ENCODE data around the gene LSS.

The LSS gene

GRCh38 chr21:46228345-46229051 lies at the start of gene LSS:
LSS (minus strand) TSS chr21:46228774; CDS start chr21:46228745, 29 bp downstream.
- DNase-seq (ENCODE audit: low read depth in 2 of 2) = peak; percentile 94

GRCh38 chr21:46274797-46275390 lies 46.3 kb upstream of the LSS start:
- no peak for DNase-seq (ENCODE audit: low read depth in 2 of 2)

GRCh38 chr21:46273341-46273740 lies 44.8 kb upstream of the LSS start:
- DNase-seq (ENCODE audit: low read depth in 2 of 2) = no peak

DNA sequence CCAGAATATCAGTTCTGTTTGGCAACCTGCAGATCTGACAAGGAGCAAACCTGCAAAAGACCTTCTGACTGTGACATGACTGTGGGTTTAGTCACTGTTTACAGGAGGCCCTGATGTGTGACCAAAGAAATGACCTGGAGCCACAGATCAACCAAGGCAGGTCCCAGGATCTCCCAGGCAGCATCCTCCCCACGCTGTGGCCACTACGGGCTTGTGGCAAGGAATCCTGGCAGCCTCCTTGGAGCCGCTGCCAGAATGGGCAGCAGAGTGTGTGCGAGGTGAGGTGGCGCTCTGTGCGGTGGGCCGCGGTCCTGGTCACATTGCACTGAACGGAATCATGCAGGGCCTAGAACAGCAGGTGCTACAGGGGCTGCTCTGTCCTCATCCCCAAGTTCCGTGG lies 40.9 kb upstream of the LSS start:
- DNase-seq (ENCODE audit: low read depth in 2 of 2) = no peak

DNA sequence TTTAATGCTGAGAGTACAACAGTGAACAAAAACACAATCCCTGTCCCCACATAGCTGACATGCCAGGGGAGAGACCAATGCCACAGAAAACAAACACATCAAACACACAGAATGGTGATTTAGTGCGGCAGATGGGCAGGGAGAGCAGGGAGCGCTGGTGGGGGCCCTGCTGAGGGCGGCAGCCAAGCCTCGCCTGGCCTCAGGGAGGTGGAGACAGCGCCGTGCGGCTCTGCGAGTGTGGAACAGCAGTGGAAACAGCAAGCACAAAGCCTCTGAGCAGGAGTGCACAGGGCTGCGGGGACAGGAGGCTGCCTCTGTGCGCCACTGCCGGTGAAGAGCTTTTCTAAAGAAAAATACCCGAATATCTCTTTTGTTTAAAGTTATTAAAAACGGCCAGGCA lies 39.8 kb upstream of the LSS start:
- no peak for DNase-seq (ENCODE audit: low read depth in 2 of 2)

- no peak for DNase-seq (ENCODE audit: low read depth in 2 of 2)
These were observed 38.4 kb upstream of the LSS start for GRCh38 chr21:46266946-46267345.

GRCh38 chr21:46265736-46266525 lies 37.4 kb upstream of the LSS start:
- no peak for DNase-seq (ENCODE audit: low read depth in 2 of 2)

DNA sequence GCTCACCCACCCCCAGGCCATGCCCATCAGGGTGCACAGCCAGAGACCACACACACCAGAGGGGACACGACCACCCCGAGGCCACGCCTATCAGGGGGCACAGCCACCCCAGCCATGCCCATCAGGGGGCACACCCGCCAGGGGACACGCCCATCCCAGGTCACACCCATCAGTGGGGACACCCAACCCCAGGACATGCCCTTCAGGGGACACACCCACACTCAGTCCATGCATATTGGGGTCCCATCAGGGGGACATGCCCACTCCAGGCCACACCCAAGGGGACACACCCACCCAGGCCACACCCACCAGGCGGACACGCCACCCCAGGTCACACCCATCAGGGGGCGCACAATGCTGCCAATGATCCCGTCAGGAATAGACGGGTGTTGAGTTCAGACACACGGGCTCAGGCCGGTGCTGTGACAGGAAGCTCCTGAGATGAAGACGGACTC lies 36.1 kb upstream of the LSS start:
- no peak for DNase-seq (ENCODE audit: low read depth in 2 of 2)

GRCh38 chr21:46264046-46264689 lies 35.6 kb upstream of the LSS start:
- DNase-seq (ENCODE audit: low read depth in 2 of 2) = no peak

DNA sequence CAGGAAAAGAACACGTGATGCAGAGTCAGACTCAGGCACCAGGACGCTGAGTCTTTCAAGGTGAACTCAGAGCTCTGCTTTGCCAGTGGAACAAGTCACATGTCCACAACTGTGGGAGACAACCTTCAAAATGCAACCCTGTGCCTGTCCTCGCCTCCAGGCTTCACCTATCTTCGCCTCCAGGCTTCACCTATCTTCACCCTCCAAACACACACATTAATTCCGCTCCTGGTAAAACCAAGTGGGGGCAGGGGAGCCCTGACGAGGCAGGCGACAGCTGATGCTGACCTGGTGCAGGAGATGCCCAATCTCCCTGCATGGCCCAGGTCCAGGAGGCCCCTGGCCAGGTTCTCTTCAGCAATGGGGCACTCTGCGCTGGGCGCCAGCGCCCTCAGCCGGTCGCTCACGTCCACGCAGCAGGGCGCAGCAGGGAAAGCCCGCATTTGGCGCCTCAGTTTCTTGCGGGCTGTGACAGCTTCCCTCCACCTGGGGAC lies 28.0 kb upstream of the LSS start:
- DNase-seq (ENCODE audit: low read depth in 2 of 2) = no peak

DNA sequence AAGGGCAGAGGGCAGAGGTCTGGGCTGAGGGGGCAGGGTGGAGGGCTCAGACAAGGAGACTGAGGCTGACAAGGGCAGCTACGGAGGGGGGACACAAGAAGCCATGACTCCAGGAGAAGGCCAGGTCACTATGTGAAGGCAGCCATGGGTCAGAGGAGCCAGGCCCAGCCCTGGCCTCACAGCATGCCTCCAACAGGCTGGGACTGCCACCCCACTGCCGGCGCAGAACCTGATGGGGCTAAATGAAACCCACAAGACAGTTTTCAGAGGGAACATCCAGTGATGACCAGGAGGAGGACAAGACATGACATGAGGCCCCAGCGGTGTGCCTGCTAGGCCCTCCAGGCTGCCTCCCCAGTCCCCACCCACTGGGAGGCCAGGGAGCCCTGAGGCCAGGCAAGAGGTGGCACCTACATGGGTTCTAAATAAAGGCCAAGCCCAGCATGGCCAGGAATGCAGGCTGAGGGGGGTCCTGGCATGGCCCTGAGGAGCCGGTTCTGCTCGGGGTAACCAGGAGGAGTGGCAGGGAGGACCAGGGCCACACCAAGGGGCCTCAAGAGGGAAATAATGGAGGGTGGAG lies 27.3 kb upstream of the LSS start:
- DNase-seq (ENCODE audit: low read depth in 2 of 2) = no peak

DNA sequence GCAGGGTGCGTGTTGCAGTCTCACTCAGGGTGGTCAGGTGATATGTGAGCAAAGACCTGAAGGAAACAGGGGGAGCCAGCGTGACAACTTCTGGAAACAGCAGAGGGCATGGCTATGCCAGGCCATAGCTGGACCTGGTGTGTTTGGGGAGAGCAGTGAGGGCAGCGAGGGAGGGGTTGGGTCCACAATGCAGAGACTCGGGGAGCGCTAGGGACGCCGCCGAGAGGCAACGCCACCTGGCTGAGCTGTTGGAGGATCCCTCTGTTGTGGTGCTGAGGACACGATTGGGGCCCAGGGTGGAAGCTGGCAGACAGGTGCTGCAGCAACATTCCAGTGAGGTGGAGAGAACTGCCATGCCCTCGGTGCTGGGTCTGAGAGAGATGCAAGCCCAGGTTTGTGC lies 26.6 kb upstream of the LSS start:
- DNase-seq (ENCODE audit: low read depth in 2 of 2) = no peak

- DNase-seq (ENCODE audit: low read depth in 2 of 2) = no peak
These were observed 25.8 kb upstream of the LSS start for GRCh38 chr21:46254208-46254975.

DNA sequence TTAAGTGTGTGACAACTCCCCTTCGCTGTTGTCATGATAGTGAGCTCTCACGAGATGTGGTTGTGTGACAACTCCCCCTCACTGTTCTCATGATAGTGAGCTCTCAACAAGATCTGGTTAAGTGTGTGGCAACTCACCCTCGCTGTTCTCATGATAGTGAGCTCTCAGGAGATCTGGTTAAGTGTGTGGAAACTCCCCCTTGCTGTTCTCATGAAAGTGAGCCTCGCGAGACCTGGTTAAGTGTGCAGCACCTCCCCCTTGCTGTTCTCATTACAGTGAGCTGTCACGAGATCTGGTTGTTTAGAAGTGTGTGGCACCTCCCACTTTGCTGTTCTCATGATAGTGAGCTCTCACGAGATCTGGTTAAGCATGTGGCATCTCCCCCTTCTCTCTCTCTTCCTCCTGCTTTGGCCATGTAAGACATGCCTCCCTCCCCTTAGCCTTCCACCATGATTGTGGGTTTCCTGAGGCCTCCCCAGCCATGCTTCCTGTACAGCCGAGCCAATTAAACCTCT lies 25.1 kb upstream of the LSS start:
- peak; percentile 4 to 28 for DNase-seq (ENCODE audit: low read depth in 2 of 2)

DNA sequence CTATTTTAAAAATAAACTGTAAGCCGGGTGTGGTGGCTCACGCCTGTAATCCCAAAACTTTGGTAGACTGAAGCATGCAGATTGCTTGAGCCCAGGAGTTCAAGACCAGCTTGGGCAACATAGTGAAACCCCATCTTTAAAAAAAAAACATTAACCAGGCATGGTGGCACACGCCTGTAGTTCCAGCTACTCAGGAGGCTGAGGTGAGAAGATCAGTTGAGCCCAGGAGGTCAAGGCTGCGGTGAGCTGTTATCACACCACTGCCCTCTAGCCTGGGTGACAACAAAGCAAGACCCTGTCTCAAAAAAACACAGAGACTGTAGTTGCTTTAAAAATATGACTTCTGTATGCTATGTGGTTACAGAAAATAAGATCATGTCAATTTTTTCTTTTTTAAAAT lies 24.3 kb upstream of the LSS start:
- no peak for DNase-seq (ENCODE audit: low read depth in 2 of 2)

- no peak for DNase-seq (ENCODE audit: low read depth in 2 of 2)
These were observed 21.7 kb upstream of the LSS start for GRCh38 chr21:46250146-46250725.

DNA sequence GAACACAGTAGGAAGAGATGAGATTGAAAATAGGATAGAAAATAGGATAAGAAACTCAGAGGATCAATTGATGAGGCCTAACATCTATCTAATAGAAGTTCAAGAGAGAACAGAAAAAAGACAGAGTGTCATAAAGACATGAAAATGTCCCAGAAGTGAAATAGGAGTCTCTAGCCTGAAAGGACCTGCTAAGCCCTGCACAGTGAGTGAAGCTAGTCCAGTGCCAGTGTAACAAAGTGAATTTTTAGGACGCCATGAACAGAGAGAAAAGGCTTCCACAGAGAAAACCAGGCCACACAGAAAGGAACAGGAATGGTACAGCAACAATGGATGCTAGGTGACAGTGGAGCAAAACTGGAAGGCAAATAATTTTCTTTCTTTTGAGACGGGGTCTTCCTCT lies 20.3 kb upstream of the LSS start:
- no peak for DNase-seq (ENCODE audit: low read depth in 2 of 2)

GRCh38 chr21:46248422-46248782 lies 19.8 kb upstream of the LSS start:
- DNase-seq (ENCODE audit: low read depth in 2 of 2) = no peak

DNA sequence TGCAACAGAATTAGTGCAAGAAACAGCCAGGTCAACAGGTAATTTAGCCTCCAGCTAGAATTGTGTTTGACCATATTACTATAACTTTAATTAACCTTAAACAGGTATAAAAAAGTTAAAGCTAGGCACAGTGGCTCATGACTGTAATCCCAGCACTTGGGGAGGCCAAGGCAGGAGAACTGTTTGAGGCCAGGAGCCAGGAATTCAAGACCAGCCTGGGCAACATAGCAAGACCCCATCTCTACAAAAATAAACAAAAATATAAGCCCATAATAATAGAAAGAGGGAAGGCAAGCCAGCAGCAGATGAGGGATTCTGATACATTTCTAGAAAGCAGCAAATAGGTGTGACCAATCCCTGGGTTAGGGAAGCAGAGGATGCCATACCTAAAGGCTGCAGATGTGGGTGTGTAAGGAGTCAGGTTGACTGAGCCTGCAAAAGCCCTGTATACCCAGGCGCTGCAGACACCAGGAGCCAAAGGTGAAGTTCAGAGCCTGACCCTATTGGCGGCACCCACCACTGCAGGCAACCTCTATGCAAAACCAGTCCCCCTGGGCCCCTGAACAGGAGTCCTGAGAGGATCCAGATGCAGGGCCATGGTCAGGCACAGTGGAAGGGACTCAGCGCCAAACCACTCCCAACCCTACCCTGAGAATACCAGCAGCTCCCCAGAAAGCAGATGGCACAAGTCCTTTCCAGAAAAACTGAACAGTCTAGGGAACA lies 19.3 kb upstream of the LSS start:
- DNase-seq (ENCODE audit: low read depth in 2 of 2) = no peak

- DNase-seq (ENCODE audit: low read depth in 2 of 2) = no peak
These were observed 17.8 kb upstream of the LSS start for GRCh38 chr21:46246345-46246744.

All from activated CD4-positive, alpha-beta T cell treated with anti-CD3 and anti-CD28 coated beads for 24 hours (primary cell).